Thyroid gland (tissue), 4 donors: ENCODE measurements around the gene FBLN5. TPM values are rescaled to one million over a fixed set of nuclear protein-coding genes. Genes with fewer than 3 reads are reported as not detected.

Experiments used
- DNase-seq, 2 donors: peaks; one replicate each; pipeline ENCODE4 v3.0.0-alpha.2; 2019
- H3K27ac ChIP-seq, 3 donors: fragments of 200-600 bp; sonication (generic); 1 replicate in 2 of 3; 2 replicates in 1 of 3; pipeline ENCODE4 v1.5.1; 2016 to 2019; ENCODE audit warnings: mild to moderate bottlenecking in 1 of 3, moderate library complexity in 1 of 3
- H3K27me3 ChIP-seq: fragments of 200-600 bp; sonication (generic); one replicate; pipeline ENCODE4 v1.5.1; 2019
- H3K36me3 ChIP-seq, 2 donors: fragments of 200-600 bp; sonication (generic); one replicate each; pipeline ENCODE4 v1.5.1; 2016 to 2019
- H3K4me1 ChIP-seq, 2 donors: fragments of 200-600 bp; sonication (generic); one replicate each; pipeline ENCODE4 v1.5.1; 2017 to 2019
- H3K4me3 ChIP-seq, 3 donors: fragments of 200-600 bp; sonication (generic); replicated peaks in 1 of 3; 1 replicate in 2 of 3; 2 replicates in 1 of 3; pipeline ENCODE4 v1.5.1; 2016; ENCODE audit warnings: mild to moderate bottlenecking in 1 of 3
- H3K9me3 ChIP-seq: fragments of 200-600 bp; sonication (generic); one replicate; pipeline ENCODE4 v1.5.1; 2017
- POLR2A ChIP-seq, 2 donors: fragments of 450-650 bp; IDR thresholded peaks; one replicate each; pipeline ENCODE4 v1.6.1; 2017; ENCODE audit warnings: antibody characterized with exemption in 2 of 2, mild to moderate bottlenecking in 2 of 2, moderate library complexity in 1 of 2
- WGBS, 2 donors: methylation state at CpG; one replicate each; pipeline ENCODE4 v1.1.5; 2017; 5-methylcytosine and 5-hydroxymethylcytosine counted together
- intact Hi-C: fragments of 100-400 bp; cut with DNase I; formaldehyde crosslinking; loops from one replicate; pipeline ENCODE4 v1.15.1; 2023
- total RNA-seq, 4 donors: library from RNA; depleted of rRNA; stranded (reverse); fragments of >200 nt; gene quantifications; one replicate each; pipeline ENCODE4 v1.2.3, GENCODE V29; 2016
- TF ChIP-seq, protein P1 (sequence below), 6 experiments: fragments of 200-600 bp in 3 of 6; fragments of 450-650 bp in 3 of 6; sonication (generic) in 3 of 6; IDR thresholded peaks; one replicate each; pipeline ENCODE4 v1.5.1; 2016 to 2019; ENCODE audit warnings: antibody characterized with exemption in 6 of 6, mild to moderate bottlenecking in 2 of 6, inconsistent platforms in 1 of 6, moderate library complexity in 1 of 6

Gene FBLN5
- total RNA-seq, 4 donors from 2014 or later: 71.5 to 110 (median 86.4) TPM

DNA sequence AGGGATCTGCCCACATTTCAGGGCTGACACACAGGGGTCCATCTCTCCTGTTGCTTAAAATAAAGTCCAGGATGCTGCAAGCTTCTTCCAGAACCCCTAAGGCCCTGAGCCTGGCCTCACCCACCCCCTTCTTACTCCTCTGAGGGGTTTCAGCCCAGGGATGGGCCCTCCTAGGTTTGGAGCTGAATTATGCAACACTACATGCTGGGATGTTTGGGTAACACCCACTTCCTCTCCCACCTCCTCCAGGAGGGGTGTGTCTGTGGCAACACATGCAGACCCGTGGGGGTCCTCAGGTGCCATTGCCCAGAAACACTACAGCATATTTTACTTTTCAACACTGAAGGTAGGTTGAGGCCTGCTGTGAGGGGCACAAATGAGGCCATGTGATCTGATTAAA, 5.4 kb downstream of the FBLN5 start:
- no peak for TF ChIP-seq POLR2A (IDR thresholded peaks at IDR 0.05)
- TF ChIP-seq, protein P1, sequence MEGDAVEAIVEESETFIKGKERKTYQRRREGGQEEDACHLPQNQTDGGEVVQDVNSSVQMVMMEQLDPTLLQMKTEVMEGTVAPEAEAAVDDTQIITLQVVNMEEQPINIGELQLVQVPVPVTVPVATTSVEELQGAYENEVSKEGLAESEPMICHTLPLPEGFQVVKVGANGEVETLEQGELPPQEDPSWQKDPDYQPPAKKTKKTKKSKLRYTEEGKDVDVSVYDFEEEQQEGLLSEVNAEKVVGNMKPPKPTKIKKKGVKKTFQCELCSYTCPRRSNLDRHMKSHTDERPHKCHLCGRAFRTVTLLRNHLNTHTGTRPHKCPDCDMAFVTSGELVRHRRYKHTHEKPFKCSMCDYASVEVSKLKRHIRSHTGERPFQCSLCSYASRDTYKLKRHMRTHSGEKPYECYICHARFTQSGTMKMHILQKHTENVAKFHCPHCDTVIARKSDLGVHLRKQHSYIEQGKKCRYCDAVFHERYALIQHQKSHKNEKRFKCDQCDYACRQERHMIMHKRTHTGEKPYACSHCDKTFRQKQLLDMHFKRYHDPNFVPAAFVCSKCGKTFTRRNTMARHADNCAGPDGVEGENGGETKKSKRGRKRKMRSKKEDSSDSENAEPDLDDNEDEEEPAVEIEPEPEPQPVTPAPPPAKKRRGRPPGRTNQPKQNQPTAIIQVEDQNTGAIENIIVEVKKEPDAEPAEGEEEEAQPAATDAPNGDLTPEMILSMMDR (IDR thresholded peaks at IDR 0.05): no peak
- H3K27ac ChIP-seq: no peak overlapping the region

GRCh38 chr14:91940209-91940608, 7.3 kb downstream of the FBLN5 start:
- Histone ChIP-seq H3K4me1 (no peaks in the 10 kb centered on the region), H3K27ac (no peak overlapping the region), H3K9me3 (no peaks in the 10 kb centered on the region), H3K4me3 (no peak overlapping the region), H3K27me3 (no peaks in the 10 kb centered on the region), H3K36me3 (no peaks in the 10 kb centered on the region)
- DNase-seq: no peak
- TF ChIP-seq POLR2A (IDR thresholded peaks at IDR 0.05): no peak
- TF ChIP-seq, protein P1 (IDR thresholded peaks at IDR 0.05): no peak
- intact Hi-C loops: no loop called here
- WGBS, 2 donors: 89 to 91% methylated on average over 3 of the region's 3 CpGs

More for the DNA sequence above, 5.4 kb downstream of the FBLN5 start:
- Histone ChIP-seq H3K27me3 (no peaks in the 10 kb centered on the region), H3K9me3 (no peaks in the 10 kb centered on the region), H3K4me3 (no peak overlapping the region), H3K4me1 (no peaks in the 10 kb centered on the region), H3K36me3 (no peaks in the 10 kb centered on the region)
- DNase-seq: no peak
- intact Hi-C loops: no loop called here
- WGBS, 2 donors: 27 to 50% methylated on average over 1 of the region's 1 CpG

DNA sequence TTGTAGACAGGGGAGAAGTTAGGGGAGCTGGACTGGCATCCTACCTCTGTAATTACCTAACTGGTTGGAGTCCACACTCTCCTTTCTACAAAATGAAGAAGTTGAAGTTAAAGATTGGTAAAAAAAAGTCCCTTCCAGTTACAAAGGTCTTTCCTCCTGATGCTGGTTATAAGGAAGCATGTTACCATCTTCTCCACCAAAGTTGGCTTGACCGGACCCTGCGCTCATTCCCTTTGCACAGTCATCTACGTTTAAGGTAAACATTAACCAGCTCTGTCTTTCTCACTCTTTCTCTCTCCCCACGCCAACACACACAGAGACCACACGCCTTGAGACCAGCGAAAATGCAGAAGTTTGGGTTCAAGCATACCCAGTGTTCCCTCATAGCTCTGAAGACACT, 11.9 kb downstream of the FBLN5 start:
- Histone ChIP-seq H3K27ac (no peak overlapping the region), H3K4me1 (no peaks in the 10 kb centered on the region)
- WGBS, 2 donors: 94 to 95% methylated on average over 6 of the region's 6 CpGs

DNA sequence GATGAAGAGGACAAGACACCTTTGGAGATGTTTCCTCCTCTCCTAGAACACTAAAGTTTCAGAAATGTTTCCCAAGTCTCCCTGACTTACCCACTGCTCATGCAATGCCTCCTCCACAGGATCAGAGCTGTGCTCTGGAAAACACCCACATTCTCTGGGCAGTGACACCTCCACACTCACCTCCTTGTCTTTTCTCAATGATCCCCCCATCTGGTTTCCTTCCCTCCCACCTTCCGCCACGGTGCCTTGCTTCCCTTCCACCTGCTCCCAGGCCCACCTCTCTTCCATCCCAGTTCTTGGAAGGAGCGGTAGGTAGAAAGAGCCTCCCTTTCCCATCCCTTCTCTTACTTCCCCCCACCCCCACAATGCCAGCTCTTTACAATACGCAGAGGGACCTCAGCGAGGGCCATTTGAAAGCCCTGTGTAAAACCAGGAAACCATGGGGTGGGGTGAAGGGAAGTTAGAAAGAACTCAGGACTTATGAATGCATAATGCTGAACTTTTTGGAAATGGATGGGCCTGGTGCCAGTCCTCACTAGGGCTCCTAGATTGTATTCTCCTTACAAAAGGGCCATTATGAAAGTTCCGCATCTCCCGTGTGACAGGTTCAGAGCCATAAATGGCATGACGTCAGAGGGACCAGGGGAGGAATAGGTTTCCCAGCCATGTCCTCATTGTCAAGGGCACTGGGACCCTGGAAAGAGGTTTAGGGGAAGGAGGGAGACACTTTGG, 12.8 kb downstream of the FBLN5 start:
- no peak for DNase-seq
- Histone ChIP-seq H3K9me3 (no peaks in the 10 kb centered on the region), H3K27me3 (no peaks in the 10 kb centered on the region), H3K4me3 (no peak overlapping the region), H3K36me3 (no peaks in the 10 kb centered on the region), H3K4me1 (no peaks in the 10 kb centered on the region), H3K27ac (no peak overlapping the region)
- TF ChIP-seq, protein P1 (IDR thresholded peaks at IDR 0.05): no peak
- TF ChIP-seq POLR2A (IDR thresholded peaks at IDR 0.05): no peak
- 83 to 87% methylated on average over 8 of the region's 8 CpGs for WGBS, 2 donors
- intact Hi-C loops: no loop called here

More for the DNA sequence above, 11.9 kb downstream of the FBLN5 start:
- TF ChIP-seq POLR2A (IDR thresholded peaks at IDR 0.05): no peak
- TF ChIP-seq, protein P1 (IDR thresholded peaks at IDR 0.05): no peak
- intact Hi-C loops: no loop called here
- Histone ChIP-seq H3K27me3 (no peaks in the 10 kb centered on the region), H3K4me3 (no peak overlapping the region), H3K9me3 (no peaks in the 10 kb centered on the region), H3K36me3 (no peaks in the 10 kb centered on the region)
- DNase-seq: no peak

- 74 to 84% methylated on average over 11 of the region's 11 CpGs for WGBS, 2 donors
- Histone ChIP-seq H3K36me3 (no peaks in the 10 kb centered on the region), H3K27ac (no peak overlapping the region), H3K4me1 (no peaks in the 10 kb centered on the region), H3K9me3 (no peaks in the 10 kb centered on the region), H3K27me3 (no peaks in the 10 kb centered on the region), H3K4me3 (no peak overlapping the region)
- TF ChIP-seq, protein P1 (IDR thresholded peaks at IDR 0.05): no peak
- TF ChIP-seq POLR2A (IDR thresholded peaks at IDR 0.05): no peak
- intact Hi-C loops: no loop called here
- no peak for DNase-seq
Measured at GRCh38 chr14:91931478-91932088, 15.9 kb downstream of the FBLN5 start.
